Activated naive CD8-positive, alpha-beta T cell (primary cell): ENCODE measurements around the gene RPS6KA3.

Experiments used
- H3K27ac Mint-ChIP-seq: one replicate; pipeline ENCODE4 v1.8.0; 2021; ENCODE audit warnings: mixed read lengths
- H3K27me3 Mint-ChIP-seq: one replicate; pipeline ENCODE4 v1.8.0; 2021; ENCODE audit warnings: mixed read lengths
- H3K36me3 Mint-ChIP-seq: one replicate; pipeline ENCODE4 v1.8.0; 2021; ENCODE audit warnings: mixed read lengths
- H3K4me1 Mint-ChIP-seq: one replicate; pipeline ENCODE4 v1.8.0; 2021; ENCODE audit warnings: low read depth, mixed read lengths
- H3K4me3 Mint-ChIP-seq: one replicate; pipeline ENCODE4 v1.8.0; 2021; ENCODE audit warnings: mild to moderate bottlenecking, mixed read lengths
- H3K9me3 Mint-ChIP-seq: one replicate; pipeline ENCODE4 v1.8.0; 2021; ENCODE audit warnings: low read depth, mixed read lengths

The RPS6KA3 gene

DNA sequence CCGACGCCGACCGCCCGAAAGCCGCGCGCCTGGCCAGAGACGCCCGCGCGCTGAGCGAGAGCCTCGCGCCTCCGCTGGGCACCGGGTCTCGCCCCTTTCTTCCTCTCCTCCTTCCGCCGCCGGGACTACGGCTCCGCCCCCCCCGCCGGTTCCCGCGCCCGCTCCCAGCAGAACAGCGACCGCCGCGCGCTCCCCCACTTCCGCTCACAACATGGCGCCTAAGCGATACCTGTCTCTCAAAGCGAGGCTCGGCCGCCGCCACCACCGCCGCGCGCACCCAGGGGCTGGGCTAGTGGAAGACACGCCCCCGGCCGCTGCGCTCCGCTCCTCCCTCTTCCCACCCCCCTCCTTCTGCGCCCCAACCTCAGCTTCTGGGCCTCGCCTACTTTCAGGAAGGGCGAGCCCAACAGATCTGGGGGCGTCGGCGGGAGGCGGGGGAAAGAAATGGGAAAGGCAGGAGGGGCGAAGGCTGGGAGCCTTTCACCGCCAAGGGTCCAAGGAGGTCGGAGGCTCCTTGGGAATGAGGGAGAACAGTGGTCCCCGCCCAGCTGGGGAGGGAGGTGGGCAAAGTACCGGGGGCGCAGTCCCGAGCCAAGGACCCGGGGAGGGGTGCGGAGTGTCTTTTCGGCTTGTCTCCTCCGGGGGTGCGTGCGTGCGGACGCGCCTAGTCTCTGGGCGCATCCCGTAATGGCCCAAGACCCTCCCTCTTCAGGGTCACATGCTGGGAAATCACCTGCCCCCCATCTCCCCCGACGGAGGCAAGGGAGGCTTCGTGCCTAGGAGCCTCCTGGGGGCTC, at the start of gene RPS6KA3:
RPS6KA3 (minus strand) TSS at position 100 of the 797 bp plus-strand sequence. CDS start 277 bp downstream, outside the sequence.
- Mint-ChIP-seq H3K4me1 (peaks cover 22% of the 10 kb centered on the region), H3K27ac (peak within 1 kb of the TSS; percentile 95), H3K27me3 (no peaks in the 10 kb centered on the region), H3K36me3 (no peaks in the 10 kb centered on the region), H3K4me3 (peak within 1 kb of the TSS; percentile 95), H3K9me3 (no peaks in the 10 kb centered on the region)

DNA sequence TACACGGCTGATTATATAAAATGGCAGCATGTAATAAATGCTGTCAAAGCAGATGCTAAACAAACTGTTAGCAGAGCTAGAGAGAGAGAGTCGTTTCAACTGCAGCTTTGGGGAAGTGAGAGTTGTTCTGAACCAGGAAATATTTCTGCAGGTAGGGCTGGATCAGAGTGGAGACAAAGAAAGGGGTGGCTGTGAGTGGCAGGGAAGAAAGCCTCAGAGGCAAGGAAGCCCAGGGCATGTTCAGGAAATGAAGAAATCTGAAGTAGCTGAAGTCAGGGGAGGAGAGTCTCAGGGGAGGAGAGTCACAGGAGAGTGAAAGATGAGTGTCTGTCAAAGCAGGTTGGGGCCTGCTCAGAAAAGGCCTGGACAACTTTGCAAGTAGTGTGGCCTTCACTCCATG, 48.4 kb upstream of the RPS6KA3 start:
- Mint-ChIP-seq H3K9me3 (no peaks in the 10 kb centered on the region), H3K27me3 (no peaks in the 10 kb centered on the region), H3K4me1 (peaks cover 23% of the 10 kb centered on the region), H3K36me3 (no peaks in the 10 kb centered on the region), H3K27ac (peak overlapping the region; percentile 13), H3K4me3 (no peak overlapping the region)

DNA sequence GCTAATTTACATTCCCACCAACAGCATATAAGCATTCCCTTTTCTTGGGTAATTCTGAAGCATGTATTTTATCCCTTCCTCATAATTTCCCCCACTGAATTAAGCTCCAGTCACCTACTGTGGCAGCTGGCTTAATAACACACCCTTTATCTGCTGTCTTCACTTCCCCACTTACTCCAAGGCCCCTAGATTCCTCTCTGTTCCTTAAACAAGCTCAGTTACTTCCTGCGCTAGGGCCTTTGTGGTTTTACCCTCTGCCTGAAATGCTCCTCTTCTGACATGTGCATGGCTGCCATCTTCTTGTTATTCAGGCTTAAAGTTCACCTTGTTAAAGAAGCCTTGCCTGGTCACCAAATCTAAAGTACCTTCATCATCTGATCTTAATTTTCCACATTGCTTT, 47.2 kb upstream of the RPS6KA3 start:
- Mint-ChIP-seq H3K4me3 (no peak overlapping the region), H3K27me3 (no peaks in the 10 kb centered on the region), H3K4me1 (peaks cover 17% of the 10 kb centered on the region), H3K36me3 (no peaks in the 10 kb centered on the region), H3K27ac (no peak overlapping the region), H3K9me3 (no peaks in the 10 kb centered on the region)

DNA sequence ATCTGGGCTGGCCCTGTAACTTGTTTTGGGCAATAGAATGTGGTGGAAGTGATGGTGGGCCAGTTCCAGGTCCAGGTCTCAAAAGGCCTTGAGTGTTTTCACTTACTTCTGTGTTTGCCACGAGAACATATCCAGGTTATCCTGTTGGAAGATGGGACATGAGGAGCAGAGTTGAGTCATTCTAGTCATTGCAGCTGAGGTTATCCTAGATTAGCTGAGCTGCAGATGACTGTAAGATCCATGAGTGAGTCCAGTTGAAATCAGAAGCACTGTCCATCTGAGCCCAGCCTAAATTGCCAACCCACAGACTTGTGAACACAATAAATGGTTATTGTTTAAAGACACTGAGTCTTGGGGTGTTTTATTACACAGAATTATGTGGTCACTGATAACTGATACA, 45.3 kb upstream of the RPS6KA3 start:
- H3K27ac Mint-ChIP-seq = no peak overlapping the region
- H3K4me3 Mint-ChIP-seq = no peak overlapping the region
- H3K36me3 Mint-ChIP-seq = no peaks in the 10 kb centered on the region
- H3K27me3 Mint-ChIP-seq = no peaks in the 10 kb centered on the region
- H3K9me3 Mint-ChIP-seq = no peaks in the 10 kb centered on the region
- peaks cover 16% of the 10 kb centered on the region for H3K4me1 Mint-ChIP-seq

GRCh38 chrX:20311505-20311904, 44.8 kb upstream of the RPS6KA3 start:
- Mint-ChIP-seq H3K36me3 (no peaks in the 10 kb centered on the region), H3K4me3 (no peak overlapping the region), H3K9me3 (no peaks in the 10 kb centered on the region), H3K4me1 (peaks cover 16% of the 10 kb centered on the region), H3K27me3 (no peaks in the 10 kb centered on the region), H3K27ac (no peak overlapping the region)

GRCh38 chrX:20309806-20310205, 43.1 kb upstream of the RPS6KA3 start:
- H3K9me3 Mint-ChIP-seq = no peaks in the 10 kb centered on the region
- no peak overlapping the region for H3K4me3 Mint-ChIP-seq
- no peaks in the 10 kb centered on the region for H3K36me3 Mint-ChIP-seq
- no peaks in the 10 kb centered on the region for H3K27me3 Mint-ChIP-seq
- peaks cover 6% of the 10 kb centered on the region for H3K4me1 Mint-ChIP-seq
- no peak overlapping the region for H3K27ac Mint-ChIP-seq

GRCh38 chrX:20306668-20307067, 40.0 kb upstream of the RPS6KA3 start:
- Mint-ChIP-seq H3K4me1 (no peaks in the 10 kb centered on the region), H3K9me3 (no peaks in the 10 kb centered on the region), H3K4me3 (no peak overlapping the region), H3K27me3 (no peaks in the 10 kb centered on the region), H3K27ac (no peak overlapping the region), H3K36me3 (no peaks in the 10 kb centered on the region)

DNA sequence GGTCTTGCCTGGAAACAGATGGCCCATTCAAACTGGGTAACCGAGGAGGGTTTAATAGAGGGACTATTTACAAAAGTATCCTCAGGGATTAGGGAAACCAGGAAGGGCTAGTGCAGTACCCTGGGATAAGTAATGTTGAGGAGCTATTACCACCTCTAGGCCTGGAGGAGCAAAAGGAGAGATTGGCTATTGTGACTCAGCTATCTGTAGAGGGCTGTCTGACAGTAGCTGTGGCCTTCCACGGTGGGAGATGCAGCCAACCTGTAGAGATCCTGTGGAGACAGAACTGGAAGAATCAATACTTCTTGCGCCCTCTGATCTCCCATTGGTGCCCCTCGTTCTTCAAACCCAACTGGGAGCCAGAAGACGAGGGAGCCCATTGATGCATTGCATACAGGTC, 34.1 kb upstream of the RPS6KA3 start:
- Mint-ChIP-seq H3K4me1 (peaks cover 3% of the 10 kb centered on the region), H3K9me3 (no peaks in the 10 kb centered on the region), H3K27me3 (no peaks in the 10 kb centered on the region)

GRCh38 chrX:20294957-20295356, 28.2 kb upstream of the RPS6KA3 start:
- peaks cover 3% of the 10 kb centered on the region for H3K4me1 Mint-ChIP-seq
- H3K27me3 Mint-ChIP-seq = no peaks in the 10 kb centered on the region
- H3K36me3 Mint-ChIP-seq = no peaks in the 10 kb centered on the region
- H3K4me3 Mint-ChIP-seq = no peak overlapping the region
- no peak overlapping the region for H3K27ac Mint-ChIP-seq
- no peaks in the 10 kb centered on the region for H3K9me3 Mint-ChIP-seq

More for the DNA sequence above, 34.1 kb upstream of the RPS6KA3 start:
- Mint-ChIP-seq H3K27ac (no peak overlapping the region), H3K36me3 (no peaks in the 10 kb centered on the region), H3K4me3 (no peak overlapping the region)

- Mint-ChIP-seq H3K36me3 (no peaks in the 10 kb centered on the region), H3K27me3 (no peaks in the 10 kb centered on the region), H3K9me3 (no peaks in the 10 kb centered on the region)
Observed at GRCh38 chrX:20294284-20294683, 27.6 kb upstream of the RPS6KA3 start.

DNA sequence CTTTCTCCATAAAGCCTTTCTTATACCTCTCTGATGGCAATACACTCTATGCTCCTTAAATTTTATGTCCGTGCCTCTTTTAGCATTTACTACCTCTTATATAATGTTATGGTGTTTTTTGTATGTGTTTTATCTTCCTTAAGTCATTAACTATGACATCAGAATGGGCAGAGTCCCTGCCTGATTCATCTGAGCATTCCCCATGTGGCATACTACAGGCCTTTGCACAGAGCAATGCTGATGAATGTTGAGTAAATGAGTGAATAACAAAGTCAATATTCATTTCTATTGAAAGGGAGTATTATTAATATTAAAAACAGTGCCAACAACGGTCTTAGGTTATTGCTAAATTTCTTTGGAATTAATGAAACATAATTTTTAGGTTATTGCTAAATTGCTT, 18.8 kb upstream of the RPS6KA3 start:
- H3K4me1 Mint-ChIP-seq = no peaks in the 10 kb centered on the region
- no peaks in the 10 kb centered on the region for H3K27me3 Mint-ChIP-seq
- H3K27ac Mint-ChIP-seq = peak overlapping the region; percentile 58
- peaks cover 8% of the 10 kb centered on the region for H3K9me3 Mint-ChIP-seq
- no peak overlapping the region for H3K4me3 Mint-ChIP-seq
- H3K36me3 Mint-ChIP-seq = no peaks in the 10 kb centered on the region

More at GRCh38 chrX:20294284-20294683, 27.6 kb upstream of the RPS6KA3 start:
- no peak overlapping the region for H3K4me3 Mint-ChIP-seq
- no peak overlapping the region for H3K27ac Mint-ChIP-seq
- peaks cover 3% of the 10 kb centered on the region for H3K4me1 Mint-ChIP-seq

GRCh38 chrX:20284992-20285391, 18.3 kb upstream of the RPS6KA3 start:
- Mint-ChIP-seq H3K27me3 (no peaks in the 10 kb centered on the region), H3K4me1 (no peaks in the 10 kb centered on the region)

GRCh38 chrX:20284444-20284843, 17.7 kb upstream of the RPS6KA3 start:
- Mint-ChIP-seq H3K4me3 (no peak overlapping the region), H3K27me3 (no peaks in the 10 kb centered on the region), H3K9me3 (peaks cover 8% of the 10 kb centered on the region)

More at GRCh38 chrX:20284992-20285391, 18.3 kb upstream of the RPS6KA3 start:
- peak overlapping the region; percentile 58 for H3K27ac Mint-ChIP-seq
- peaks cover 8% of the 10 kb centered on the region for H3K9me3 Mint-ChIP-seq
- H3K36me3 Mint-ChIP-seq = no peaks in the 10 kb centered on the region
- no peak overlapping the region for H3K4me3 Mint-ChIP-seq

GRCh38 chrX:20280938-20281337, 14.2 kb upstream of the RPS6KA3 start:
- Mint-ChIP-seq H3K36me3 (peaks cover 2% of the 10 kb centered on the region), H3K9me3 (no peaks in the 10 kb centered on the region), H3K4me1 (no peaks in the 10 kb centered on the region), H3K27ac (no peak overlapping the region), H3K27me3 (no peaks in the 10 kb centered on the region), H3K4me3 (no peak overlapping the region)

More at GRCh38 chrX:20284444-20284843, 17.7 kb upstream of the RPS6KA3 start:
- H3K36me3 Mint-ChIP-seq = no peaks in the 10 kb centered on the region
- H3K27ac Mint-ChIP-seq = no peak overlapping the region
- no peaks in the 10 kb centered on the region for H3K4me1 Mint-ChIP-seq

DNA sequence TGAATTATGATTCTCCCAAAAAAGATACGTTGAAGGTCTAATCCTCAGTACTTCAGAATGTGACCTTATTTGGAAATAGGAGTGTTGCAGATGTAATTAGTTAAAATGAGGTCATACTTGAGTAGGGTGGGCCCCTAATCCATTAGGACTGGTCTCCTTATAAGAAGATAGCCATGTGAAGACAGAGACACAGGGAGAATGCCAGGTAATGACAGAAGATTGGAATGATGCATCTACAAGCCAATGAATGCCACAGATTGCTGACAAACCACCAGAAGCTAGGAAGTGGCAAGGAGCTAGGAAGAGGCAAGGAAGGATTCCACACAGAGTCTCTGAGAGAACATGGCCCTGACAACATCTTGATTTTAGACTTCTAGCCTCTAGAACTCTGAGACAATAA, 7.4 kb upstream of the RPS6KA3 start:
- Mint-ChIP-seq H3K4me3 (no peak overlapping the region), H3K4me1 (no peaks in the 10 kb centered on the region), H3K27ac (no peak overlapping the region), H3K36me3 (peaks cover 2% of the 10 kb centered on the region), H3K9me3 (no peaks in the 10 kb centered on the region), H3K27me3 (no peaks in the 10 kb centered on the region)

DNA sequence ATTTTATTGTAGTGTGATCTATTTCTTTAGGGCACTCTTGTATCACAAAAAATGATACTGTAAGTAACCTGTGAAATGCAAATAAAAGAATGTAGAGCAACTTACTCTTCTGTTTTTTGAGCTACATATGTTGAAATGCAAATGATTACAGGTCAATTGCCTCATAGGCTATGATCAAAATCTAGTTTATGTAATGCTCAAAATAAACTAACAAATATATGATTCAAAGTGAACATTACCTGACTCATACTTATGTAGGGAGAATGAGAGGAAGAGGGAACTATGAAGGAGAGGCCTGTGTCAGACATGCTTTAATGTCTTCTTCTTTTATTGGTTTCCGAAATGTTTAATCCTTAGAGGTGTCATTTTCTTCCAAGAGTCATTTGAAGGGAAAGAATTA, 5.0 kb upstream of the RPS6KA3 start:
- H3K27ac Mint-ChIP-seq = no peak overlapping the region
- no peak overlapping the region for H3K4me3 Mint-ChIP-seq
- H3K4me1 Mint-ChIP-seq = peaks cover 2% of the 10 kb centered on the region
- no peaks in the 10 kb centered on the region for H3K36me3 Mint-ChIP-seq
- H3K27me3 Mint-ChIP-seq = no peaks in the 10 kb centered on the region
- H3K9me3 Mint-ChIP-seq = no peaks in the 10 kb centered on the region
